C4-2B (cell line): Measurements from ENCODE around the gene RBM47.

Experiments used
- CTCF ChIP-seq: fragments of 450-650 bp; conservative IDR thresholded peaks from 2 replicates; pipeline ENCODE4 v1.5.1; 2017; ENCODE audit warnings: mild to moderate bottlenecking
- ZFX ChIP-seq: fragments of 450-650 bp; IDR thresholded peaks from 2 replicates; pipeline ENCODE4 v1.6.1; 2017

GRCh38 chr4:40630335-40631021 is 814 bp upstream of the RBM47 start:
- TF ChIP-seq CTCF (no peak), ZFX (peak; percentile 87)
